Kasumi-1 (cell line): Measurements from ENCODE around the gene TIMP2.
"Not testable (repeated sequence)": the region's sequence is repeated elsewhere in the genome, so short reads cannot be mapped to it uniquely, and the experiment has no call there.

ENCODE experiments used
- DNase-seq, 2 experiments: peaks; one replicate each; lab custom pipeline; 2025; lab: John Stamatoyannopoulos, UW

TIMP2 gene

DNA sequence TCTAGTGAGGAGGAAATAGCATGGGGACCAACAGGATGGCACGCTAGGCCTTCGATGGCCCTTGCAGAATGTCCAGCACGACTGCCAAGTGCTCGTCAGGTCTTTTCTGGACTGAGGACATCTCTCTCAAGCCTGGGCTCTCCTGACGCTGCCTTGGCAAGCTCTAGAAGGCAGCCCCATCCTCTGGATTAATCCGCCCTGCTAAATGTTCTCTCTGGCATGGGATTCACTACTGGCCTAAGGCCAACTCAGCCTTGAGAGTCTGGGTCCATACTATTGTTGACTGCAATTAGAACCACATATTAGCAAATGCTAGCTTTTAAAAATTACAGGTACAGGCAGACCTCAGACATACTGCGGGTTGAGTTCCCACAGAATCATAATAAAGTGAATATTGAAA lies 19.6 kb downstream of the TIMP2 start:
- no peak for DNase-seq

DNA sequence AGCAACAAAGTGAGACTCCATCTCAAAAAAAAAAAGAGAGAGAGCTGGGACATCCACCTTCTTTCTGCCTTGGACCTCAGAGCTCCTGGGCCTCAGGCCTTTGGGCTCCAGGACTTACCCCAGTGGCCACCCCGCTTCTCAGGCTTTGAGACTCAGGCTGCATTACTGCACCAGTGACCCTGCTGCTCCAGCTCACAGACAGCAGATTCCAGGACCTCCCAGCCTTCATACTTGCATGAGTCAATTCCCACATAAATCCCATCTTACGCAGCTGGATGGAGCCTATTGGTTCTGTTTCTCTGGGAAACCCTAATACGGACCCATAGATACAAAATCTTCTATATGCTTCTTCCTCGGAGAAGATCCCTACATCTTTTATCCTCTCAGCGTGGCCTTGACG lies 20.1 kb downstream of the TIMP2 start:
- DNase-seq = no peak

DNA sequence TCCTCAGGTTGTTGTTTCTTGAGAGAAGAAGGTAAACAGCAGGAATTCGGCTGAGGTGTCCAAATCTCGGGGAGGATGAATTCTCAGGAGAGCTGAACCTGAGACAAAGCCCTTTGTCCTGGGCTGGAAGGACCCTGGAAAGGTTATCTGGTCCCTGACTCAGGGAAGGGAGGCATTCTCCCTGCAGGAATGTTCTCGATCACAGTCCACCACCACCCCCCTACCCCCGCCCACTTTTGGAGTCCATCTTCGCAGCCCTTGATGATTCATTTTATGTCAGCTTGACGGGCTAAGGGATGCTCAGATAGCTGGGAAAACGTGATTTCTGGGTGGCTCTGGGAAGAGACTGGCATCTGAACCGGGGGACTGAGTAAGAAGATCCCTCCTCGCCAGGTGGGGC lies 20.8 kb downstream of the TIMP2 start:
- DNase-seq = no peak

DNA sequence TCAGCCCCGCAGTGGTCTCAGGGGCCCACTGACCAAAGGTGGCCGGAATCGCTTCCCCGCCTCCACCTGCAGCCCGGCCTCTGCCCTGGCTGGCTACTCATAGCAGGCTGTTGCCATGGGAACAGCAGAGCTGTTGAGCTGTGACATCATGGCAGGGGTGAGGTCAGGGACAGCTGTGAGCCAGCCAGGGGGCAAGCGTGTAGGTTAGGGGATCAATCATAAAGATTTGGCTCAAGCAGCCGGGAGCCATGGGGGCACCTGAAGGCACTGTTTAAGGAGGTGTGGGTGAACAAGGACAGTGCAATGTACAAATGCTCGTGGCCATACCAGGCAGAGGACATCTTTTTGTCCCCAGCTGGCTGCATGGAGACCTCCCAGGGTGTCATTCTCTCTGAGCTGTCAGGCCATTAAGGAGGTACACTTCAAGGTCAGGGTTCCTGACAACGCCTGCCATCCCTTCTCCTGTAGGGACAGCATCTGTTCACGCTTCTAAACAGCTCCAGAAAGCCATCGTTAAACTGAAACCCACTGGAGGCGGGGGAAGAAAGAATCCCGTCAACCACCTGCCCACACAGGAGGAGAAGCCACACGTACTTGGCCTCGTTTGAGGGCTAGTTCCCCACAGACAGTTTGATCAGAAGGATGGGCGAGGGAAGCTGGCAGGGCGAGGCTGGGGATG lies 21.9 kb downstream of the TIMP2 start, which contains the start of gene CEP295NL:
Gene CEP295NL, minus strand, starts transcription at position 101 of the 679 bp plus-strand sequence. CDS start 1,373 bp downstream, outside the sequence.
- no peak for DNase-seq

DNA sequence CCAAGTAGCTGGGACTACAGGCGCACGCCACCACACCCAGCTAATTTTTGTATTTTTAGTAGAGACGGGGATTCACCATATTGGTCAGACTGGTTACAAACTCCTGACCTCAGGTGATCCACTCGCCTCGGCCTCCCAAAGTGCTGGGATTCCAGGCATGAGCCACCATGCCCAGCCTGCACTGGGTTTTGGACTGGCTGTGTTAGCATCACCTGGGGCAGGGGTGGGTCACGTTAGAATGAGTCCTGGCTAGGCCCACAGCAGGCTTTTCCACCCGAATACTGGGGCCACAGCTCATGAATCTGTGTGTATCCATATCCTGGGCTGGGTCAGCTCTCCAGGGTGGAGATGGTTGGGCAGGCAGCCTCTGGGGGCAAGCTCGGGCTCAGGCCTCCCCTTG lies 23.0 kb downstream of the TIMP2 start:
- not testable (repeated sequence) for DNase-seq

GRCh38 chr17:78901806-78902205 lies 23.4 kb downstream of the TIMP2 start:
- DNase-seq = no peak

GRCh38 chr17:78900816-78901215 lies 24.4 kb downstream of the TIMP2 start:
- DNase-seq = no peak

GRCh38 chr17:78899361-78900260 lies 25.6 kb downstream of the TIMP2 start:
- no peak for DNase-seq

DNA sequence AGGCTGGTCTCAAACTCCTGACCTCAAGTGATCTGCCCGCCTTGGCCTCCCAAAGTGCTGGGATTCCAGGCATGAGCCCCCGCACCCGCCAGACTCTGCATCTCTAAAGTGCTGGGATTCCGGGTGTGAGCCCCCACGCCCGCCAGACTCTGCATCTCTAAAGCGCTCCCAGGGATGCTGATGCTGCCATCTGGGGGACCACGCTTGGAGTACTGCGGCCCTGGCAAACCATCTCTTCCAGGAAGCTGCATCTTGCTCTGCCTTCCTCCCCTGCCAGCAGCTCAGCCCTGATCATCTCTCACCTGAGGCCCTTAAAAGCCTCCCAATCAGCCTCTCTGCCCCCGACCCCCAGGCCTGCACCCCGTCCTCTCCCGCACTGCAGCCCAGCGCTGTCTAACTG lies 26.2 kb downstream of the TIMP2 start:
- DNase-seq = no peak

DNA sequence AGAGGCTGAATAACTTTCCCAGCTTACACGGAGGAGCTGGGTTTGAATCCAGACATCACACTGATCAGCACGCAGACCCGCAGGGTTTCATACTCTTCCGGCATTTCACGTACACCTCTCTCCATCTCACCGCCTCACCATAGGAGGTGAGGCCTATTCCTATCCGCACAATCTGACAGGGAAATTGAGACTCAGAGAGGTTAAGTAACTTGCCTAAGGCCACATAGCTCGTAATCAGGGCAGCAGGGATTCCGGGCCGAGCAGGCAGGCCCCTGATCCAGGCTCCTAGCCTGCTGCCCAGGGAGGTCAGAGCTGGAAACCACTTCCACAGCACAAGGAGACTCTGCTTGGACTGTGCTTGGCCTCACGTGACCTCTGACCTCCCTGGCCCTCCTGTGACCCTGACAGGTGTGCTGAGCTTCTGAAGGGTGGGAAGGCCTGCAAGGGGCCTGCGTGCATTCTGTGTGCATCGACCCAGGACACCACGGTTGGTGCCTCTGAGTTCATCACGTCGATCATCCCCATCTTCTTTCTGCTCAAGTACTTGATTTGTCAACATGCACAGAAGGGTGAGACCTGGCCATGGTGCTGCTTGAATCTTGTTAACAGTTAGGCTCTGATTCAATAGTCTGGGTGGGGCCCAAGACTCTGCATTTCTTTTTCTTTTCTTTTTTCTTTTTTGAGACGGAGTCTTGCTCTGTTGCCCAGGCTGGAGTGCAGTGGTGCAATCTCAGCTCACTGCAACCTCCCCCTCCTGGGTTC lies 26.9 kb downstream of the TIMP2 start:
- no peak for DNase-seq

GRCh38 chr17:78897664-78898047 lies 27.5 kb downstream of the TIMP2 start:
- no peak for DNase-seq

- DNase-seq = no peak
Measured at GRCh38 chr17:78896834-78897663, 28.1 kb downstream of the TIMP2 start.

GRCh38 chr17:78896091-78896833 lies 28.9 kb downstream of the TIMP2 start:
- DNase-seq = no peak

DNA sequence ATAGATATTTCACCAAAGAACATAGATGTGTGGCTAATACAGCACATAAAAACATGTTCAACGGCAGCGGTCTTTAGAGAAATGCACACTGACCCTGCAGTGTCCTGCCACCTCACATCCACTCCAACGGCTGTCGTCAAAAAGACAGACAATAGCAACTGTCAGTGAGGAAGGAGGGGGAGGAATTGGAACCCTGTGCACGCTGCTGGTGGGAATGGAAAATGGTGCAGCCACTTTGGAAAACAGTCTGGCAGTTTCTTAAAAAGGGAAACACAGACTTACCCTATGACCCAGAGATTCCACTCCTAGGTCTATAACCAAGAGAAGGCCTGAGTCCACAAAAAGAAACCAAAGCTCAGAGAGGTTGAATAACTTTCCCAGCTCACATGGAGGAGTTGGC lies 29.9 kb downstream of the TIMP2 start:
- DNase-seq = no peak

DNA sequence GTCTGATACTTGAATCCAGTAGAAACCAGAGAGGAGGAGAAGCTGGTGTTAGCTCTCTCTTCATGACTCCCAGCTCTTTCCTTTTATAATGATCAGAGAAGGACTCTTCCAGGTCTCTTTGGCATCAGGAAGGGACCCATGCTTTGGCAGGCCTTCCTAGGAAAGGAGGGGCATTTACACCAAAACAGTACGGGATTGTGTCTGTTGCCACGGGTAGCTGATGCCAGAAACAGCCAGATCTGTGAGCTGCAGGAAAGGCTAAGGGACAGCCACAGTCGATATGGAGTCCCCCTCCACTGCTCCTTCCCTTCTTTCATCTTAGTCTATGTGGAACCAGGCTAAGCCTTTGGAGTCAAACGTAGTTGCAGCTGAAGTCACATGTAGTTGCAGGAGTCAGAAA lies 31.5 kb downstream of the TIMP2 start:
- DNase-seq = no peak

DNA sequence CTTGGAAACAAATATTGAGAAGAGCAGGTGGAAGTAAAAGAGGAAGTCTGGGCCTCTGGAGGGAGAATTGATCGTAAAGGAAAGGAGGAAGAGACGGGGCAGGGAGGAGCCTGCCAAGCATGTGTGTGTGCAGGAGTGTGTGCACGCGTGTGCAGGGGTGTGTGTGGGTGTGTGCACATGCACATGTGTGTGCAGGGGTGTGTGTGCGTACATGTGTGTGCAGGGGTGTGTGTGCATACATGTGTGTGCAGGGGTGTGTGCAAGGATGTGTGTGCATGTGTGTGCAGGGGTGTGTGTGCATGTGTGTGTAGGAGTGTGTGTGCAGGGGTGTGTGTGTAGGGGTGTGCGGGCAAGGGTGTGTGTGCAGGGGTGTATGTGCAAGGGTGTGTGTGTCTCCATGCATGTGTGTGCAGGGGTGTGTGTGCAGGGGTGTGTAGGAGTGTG lies 32.2 kb downstream of the TIMP2 start:
- DNase-seq = peak; percentile 85 to 88

- DNase-seq = peak in 1 of 2 experiments; percentile 64
Measured at GRCh38 chr17:78892520-78892919, 32.7 kb downstream of the TIMP2 start.

DNA sequence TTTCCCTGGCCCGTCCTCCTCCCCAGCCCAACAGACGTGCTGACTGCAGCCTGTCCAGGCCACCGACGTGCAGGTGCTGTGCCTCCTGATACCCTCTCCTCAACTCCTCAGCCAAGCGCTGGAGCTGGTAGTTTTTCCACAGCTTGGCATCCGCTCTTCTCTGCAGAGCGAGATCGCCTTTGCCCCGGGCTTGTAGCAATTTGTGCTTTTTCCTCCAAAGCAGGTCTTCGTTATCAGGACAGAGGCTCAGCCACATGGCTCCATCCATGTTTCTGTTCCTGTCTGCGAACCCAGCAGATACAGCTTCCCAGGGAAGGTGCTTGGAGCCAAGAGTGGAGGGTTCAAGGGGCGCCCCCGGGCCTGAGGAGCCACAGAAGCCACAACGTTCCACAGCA lies 33.1 kb downstream of the TIMP2 start:
- no peak for DNase-seq

- no peak for DNase-seq
Measured at GRCh38 chr17:78891406-78892061, 33.7 kb downstream of the TIMP2 start.

DNA sequence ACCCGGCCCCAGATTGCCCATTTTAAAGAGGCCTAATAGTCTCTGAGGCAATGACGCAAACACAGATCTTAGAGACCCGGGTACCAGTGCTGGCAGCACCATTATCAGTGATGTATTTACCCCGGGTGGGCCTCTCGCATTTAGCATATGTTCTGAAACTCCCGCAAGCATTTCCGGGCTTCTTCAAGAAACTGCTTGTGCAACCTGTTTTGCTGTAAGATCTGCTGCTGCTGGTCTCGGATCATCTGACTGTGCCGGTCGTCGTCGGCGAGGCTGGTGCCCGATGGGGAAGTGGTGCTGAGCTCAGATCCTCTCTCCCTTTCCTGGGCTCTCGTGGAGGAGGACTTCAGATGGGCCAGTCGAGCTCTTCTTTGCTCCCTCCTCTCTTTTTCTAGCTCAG lies 34.7 kb downstream of the TIMP2 start:
- DNase-seq = peak; percentile 100
